ENCODE data around the gene GPATCH8.
"Not testable (repeated sequence)": the region's sequence is repeated elsewhere in the genome, so short reads cannot be mapped to it uniquely, and the experiment has no call there.

Gene GPATCH8

DNA sequence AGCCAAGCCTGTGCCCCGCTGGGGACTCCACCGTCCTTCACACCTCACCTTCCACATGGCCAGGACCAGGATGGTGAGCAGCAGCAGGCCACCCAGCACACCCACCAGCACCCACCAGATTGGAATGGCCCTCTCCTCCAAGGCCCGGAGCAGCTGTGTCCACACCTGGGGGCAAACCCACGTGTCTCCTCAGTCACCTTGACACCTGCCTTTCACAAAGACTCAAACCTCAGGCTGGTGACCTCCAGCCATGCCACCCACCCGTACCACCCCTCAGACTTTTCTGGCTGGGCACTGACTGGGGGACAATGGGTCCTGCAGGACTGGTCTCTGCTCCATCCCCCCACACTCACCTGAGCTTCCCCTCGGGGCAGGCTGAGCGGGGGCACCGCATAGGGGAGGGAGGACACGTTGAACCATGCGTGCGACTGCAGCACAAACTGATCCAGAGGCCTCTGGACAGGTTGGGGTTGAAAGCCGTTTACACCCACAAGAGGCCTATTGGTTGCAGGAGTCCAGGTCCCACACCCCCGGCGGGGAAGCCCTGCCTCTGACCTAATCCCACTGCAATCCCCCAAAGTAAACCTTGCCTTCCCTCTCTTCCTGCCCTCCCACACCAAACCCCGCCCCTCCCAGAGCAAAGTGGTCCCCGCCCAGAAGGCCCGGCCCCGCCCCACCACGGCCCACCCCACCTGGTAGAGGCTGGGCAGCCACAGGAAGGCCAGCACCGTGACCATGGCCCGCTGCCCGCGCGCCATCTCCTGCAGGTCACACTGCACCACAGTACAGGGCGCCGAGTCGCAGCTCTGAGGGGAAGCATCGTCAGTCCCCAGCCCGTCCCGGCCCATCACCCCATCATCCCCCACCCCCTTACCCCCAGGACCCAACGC is 128.7 kb downstream of the GPATCH8 start:
- H3K36me3 Mint-ChIP-seq (ENCODE audit: low read depth) = no peaks in the 10 kb centered on the region
- peaks cover 2% of the 10 kb centered on the region for H3K4me1 Mint-ChIP-seq (ENCODE audit: low read depth)
- H3K9me3 Mint-ChIP-seq = no peaks in the 10 kb centered on the region
- no peak overlapping the region for H3K4me3 Mint-ChIP-seq
- DNase-seq (ENCODE audit: low spot score) = no peak
- no peak overlapping the region for H3K27ac Mint-ChIP-seq
- H3K27me3 Mint-ChIP-seq (ENCODE audit: low read depth) = peaks cover 13% of the 10 kb centered on the region

DNA sequence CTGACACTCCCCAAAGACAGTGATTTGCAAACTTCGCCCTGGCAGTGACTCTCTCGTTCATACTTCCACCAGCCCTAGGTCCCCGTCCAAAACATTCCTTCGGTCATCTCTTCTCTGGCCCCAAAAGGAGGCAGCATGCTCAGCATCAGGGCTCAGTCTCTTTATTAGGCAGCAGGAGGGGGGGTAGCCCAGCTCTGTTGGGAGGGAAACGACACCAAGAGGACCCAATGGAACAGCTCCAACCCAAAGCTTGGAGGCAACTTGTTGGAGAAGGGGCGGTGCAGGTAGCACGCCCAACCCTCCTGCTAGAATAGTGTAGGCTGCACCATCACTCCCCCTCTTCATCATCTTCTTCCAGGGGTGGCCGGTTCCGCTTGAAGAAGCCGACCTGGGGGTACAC is 131.2 kb downstream of the GPATCH8 start:
- Mint-ChIP-seq H3K4me3 (no peak overlapping the region), H3K27me3 (ENCODE audit: low read depth) (peaks cover 13% of the 10 kb centered on the region), H3K27ac (no peak overlapping the region)

DNA sequence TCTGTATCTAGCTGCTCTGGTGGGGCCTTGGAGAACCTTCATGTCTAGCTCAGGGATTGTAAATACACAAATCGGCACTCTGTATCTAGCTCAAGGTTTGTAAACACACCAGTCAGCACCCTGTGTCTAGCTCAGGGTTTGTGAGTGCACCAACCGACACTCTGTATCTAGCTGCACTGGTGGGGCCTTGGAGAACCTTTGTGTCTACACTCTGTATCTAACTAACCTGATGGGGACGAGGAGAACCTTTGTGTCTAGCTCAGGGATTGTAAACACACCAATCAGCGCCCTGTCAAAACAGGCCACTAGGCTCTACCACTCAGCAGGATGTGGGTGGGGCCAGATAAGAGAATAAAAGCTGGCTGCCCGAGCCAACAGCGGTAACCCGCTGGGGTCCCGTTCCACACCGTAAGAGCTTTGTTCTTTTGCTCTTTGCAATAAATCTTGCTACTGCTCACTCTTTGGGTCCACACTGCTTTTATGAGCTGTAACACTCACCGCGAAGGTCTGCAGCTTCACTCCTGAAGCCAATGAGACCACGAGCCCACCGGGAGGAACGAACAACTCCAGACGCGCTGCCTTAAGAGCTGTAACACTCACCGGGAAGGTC is 133.7 kb downstream of the GPATCH8 start:
- not testable (repeated sequence) for H3K4me1 Mint-ChIP-seq (ENCODE audit: low read depth); H3K27ac Mint-ChIP-seq; DNase-seq (ENCODE audit: low spot score); H3K9me3 Mint-ChIP-seq; H3K36me3 Mint-ChIP-seq (ENCODE audit: low read depth)
- Mint-ChIP-seq H3K27me3 (ENCODE audit: low read depth) (peaks cover 36% of the 10 kb centered on the region), H3K4me3 (peak overlapping the region; percentile 1)

More for the DNA sequence above, 131.2 kb downstream of the GPATCH8 start:
- DNase-seq (ENCODE audit: low spot score) = no peak
- peaks cover 6% of the 10 kb centered on the region for H3K4me1 Mint-ChIP-seq (ENCODE audit: low read depth)
- H3K36me3 Mint-ChIP-seq (ENCODE audit: low read depth) = no peaks in the 10 kb centered on the region
- no peaks in the 10 kb centered on the region for H3K9me3 Mint-ChIP-seq

DNA sequence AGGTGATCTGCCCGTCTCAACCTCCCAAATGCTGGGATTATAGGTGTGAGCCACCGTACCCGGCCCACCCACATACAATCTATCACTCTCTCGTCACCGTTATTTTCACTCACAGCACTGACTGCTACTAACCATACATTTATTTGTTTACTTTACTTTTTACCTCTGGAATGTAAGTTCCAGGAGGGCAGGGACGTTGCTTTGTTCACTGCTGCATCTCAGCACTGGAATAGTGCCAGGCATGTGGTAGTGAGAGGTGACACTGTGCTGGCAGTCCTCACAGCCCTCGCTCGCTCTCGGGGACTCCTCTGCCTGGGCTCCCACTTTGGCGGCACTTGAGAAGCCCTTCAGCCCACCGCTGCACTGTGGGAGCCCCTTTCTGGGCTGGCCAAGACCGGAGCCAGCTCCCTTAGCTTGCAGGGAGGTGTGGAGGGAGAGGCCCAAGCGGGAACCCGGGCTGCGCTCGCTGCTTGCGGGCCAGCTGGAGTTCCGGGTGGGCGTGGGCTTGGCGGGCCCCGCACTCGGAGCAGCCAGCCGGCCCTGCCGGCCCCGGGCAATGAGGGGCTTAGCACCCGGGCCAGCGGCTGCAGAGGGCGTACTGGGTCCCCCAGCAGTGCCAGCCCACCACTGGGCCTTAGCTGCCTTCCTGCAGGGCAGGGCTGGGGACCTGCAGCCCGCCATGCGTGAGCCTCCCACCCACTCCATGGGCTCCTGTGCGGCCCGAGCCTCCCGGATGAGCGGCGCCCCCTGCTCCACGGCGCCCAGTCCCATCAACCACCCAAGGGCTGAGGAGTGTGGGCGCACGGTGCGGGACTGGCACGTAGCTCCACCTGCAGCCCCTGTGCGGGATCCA is 134.6 kb downstream of the GPATCH8 start:
- DNase-seq (ENCODE audit: low spot score); H3K27ac Mint-ChIP-seq; H3K36me3 Mint-ChIP-seq (ENCODE audit: low read depth); H3K4me3 Mint-ChIP-seq; H3K4me1 Mint-ChIP-seq (ENCODE audit: low read depth); H3K9me3 Mint-ChIP-seq: not testable (repeated sequence)
- H3K27me3 Mint-ChIP-seq (ENCODE audit: low read depth) = peaks cover 41% of the 10 kb centered on the region

DNA sequence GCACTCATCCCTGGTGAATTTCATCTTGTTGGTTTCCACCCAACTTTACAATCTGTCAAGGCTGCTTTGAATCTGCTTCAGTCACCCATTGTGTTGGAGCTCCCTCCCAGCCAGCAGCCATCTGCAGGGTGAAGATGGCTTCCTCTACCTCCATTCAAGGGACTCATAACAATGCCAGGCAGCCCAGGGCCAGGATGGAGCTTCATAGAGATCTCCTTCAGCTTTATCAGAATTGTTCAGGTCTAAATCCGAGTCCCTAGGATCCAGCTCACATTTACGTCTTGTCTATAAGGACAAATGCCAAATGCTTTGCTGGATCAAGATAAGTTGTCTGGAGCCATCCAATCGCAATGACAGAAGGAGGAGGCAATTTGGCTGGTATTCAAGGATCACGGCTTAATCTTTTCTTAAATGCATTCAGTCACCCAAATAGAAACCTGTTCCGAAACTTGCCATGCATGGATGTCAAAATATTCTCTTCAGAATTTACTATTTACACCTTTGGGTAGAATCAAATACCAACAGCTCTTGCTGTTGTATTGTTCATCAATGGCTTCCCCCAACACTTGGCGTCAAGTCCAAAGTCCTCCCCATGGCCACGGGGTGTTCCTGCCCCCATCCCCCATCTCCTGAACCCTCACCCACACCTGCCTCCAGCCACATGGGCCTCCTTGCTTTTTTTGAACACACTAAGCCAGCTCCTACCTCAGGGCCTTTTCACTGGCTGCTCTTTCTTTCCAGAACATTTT is 135.8 kb downstream of the GPATCH8 start:
- H3K27ac Mint-ChIP-seq = no peak overlapping the region
- peaks cover 6% of the 10 kb centered on the region for H3K4me1 Mint-ChIP-seq (ENCODE audit: low read depth)
- H3K27me3 Mint-ChIP-seq (ENCODE audit: low read depth) = peaks cover 43% of the 10 kb centered on the region
- DNase-seq (ENCODE audit: low spot score) = no peak
- H3K36me3 Mint-ChIP-seq (ENCODE audit: low read depth) = no peaks in the 10 kb centered on the region
- H3K4me3 Mint-ChIP-seq = no peak overlapping the region
- no peaks in the 10 kb centered on the region for H3K9me3 Mint-ChIP-seq

DNA sequence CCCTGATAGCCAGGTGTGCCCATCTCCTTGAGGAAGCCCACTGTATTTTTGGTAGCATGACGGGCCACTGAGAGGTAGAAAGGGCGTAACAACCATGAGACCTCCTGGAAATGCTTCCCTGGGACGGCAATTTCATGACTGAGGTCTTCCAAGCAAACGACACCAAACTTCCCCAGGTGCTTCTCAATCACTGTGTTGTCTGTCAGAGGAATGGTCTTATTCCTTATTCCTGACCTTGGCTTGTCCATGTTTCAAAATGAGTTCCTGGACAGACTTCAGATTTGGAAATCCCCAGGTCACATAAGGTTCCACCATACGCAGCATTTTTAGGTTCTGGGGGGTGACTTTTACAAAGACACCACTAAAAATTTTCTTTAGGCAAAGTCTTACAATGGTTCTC is 138.2 kb downstream of the GPATCH8 start:
- not testable (repeated sequence) for H3K27ac Mint-ChIP-seq; H3K9me3 Mint-ChIP-seq; H3K4me1 Mint-ChIP-seq (ENCODE audit: low read depth); H3K36me3 Mint-ChIP-seq (ENCODE audit: low read depth); DNase-seq (ENCODE audit: low spot score)
- Mint-ChIP-seq H3K27me3 (ENCODE audit: low read depth) (peaks cover 48% of the 10 kb centered on the region), H3K4me3 (peak overlapping the region; percentile 43)

DNA sequence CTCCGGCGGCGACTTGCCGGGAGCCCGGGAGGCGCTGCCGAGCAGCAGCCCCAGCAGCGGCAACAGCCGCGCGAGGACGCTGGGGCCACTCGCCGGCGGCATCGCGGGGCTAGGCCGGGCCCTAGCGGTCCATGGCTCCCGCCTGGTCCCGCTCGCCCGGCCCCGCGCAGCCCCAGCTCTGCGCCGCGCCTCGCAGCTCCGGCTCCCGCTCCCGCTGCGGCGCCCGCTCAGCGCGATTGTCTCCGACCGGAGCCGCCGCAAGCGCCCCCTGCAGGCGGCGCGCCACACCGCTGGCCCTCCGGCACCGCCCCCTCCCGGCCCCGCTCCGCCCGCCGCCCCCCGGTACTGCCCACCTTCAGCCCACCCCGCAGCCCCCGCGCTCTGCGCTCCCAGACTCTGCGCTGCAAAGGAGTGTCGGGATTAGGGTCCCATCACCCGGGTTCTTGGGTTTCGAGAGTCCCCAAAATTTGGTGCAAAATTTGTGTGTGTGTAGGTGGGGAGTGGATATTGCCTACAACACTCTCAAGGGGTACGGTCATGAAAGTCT is 139.5 kb downstream of the GPATCH8 start, which contains the start of gene FAM171A2:
Gene FAM171A2 (minus strand): TSS at position 241 of the 547 bp plus-strand sequence. CDS start 139 bp downstream, at position 102.
- H3K9me3 Mint-ChIP-seq = no peaks in the 10 kb centered on the region
- peaks cover 2% of the 10 kb centered on the region for H3K4me1 Mint-ChIP-seq (ENCODE audit: low read depth)
- H3K27me3 Mint-ChIP-seq (ENCODE audit: low read depth) = peaks cover 53% of the 10 kb centered on the region
- peak within 1 kb of the TSS; percentile 80 for H3K4me3 Mint-ChIP-seq
- no peaks in the 10 kb centered on the region for H3K36me3 Mint-ChIP-seq (ENCODE audit: low read depth)
- DNase-seq (ENCODE audit: low spot score) = peak; percentile 66
- peak within 1 kb of the TSS; percentile 26 for H3K27ac Mint-ChIP-seq

DNA sequence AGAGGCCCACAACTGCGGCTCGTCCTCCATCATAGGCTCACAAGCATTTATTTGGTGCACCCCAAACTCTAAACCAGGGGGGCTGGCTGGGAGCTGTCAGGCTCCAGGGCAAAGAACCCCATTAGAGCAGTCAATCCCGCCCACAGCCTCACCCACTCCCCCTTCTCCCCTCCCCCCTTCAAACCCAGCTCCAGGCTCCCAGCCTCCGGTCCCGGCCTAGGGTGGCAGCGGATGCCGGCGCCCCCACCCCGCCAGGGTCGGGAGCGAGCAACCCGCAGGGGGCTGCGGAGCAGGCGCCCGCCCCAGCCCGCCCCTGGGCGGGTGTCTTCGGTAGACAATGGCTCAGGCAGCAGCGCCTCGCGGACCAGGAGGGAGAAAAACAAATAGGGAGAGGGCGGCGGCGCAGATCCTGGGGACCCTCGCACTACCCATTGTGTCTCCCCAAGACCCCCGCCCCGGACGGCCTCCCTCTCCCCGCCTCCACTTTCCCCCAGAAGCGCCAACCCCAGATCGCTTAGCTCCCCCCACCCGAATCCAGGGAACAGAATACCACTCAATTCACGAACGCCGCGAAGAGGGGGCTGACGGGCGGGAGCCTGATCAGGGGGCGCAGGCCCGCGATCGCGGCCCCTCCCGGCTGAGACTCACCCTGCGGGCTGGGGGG is 140.1 kb downstream of the GPATCH8 start:
- Mint-ChIP-seq H3K4me3 (peak overlapping the region; percentile 72), H3K4me1 (ENCODE audit: low read depth) (peaks cover 2% of the 10 kb centered on the region), H3K27ac (peak overlapping the region; percentile 26), H3K36me3 (ENCODE audit: low read depth) (no peaks in the 10 kb centered on the region), H3K9me3 (no peaks in the 10 kb centered on the region), H3K27me3 (ENCODE audit: low read depth) (peaks cover 53% of the 10 kb centered on the region)
- DNase-seq (ENCODE audit: low spot score) = no peak

DNA sequence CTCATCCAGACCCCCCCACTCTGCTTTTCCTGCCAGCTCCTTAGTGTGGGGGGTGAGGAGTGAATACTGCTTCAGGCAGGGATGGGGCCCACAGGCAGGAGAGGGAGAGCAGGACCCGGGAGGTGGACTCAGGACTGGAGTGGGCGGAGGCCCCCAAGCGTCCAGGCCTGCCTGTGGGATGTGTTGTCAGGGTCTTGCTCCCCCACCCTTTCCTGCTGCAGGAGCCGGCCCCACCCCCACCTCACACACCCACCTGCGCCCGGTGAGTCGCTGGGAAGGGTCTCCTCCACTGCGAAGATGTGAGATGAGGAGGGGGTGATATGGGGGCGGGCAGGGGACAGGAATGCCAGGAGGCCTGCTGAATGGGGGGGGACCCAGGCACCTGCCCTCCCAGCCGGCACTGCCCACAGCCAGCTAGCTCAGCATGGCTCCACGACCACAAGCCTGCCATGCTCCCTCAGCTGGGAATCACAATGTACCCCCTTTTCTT is 140.7 kb downstream of the GPATCH8 start:
- Mint-ChIP-seq H3K4me1 (ENCODE audit: low read depth) (peaks cover 2% of the 10 kb centered on the region), H3K9me3 (no peaks in the 10 kb centered on the region), H3K36me3 (ENCODE audit: low read depth) (no peaks in the 10 kb centered on the region), H3K27me3 (ENCODE audit: low read depth) (peaks cover 53% of the 10 kb centered on the region), H3K4me3 (peak overlapping the region; percentile 33), H3K27ac (no peak overlapping the region)
- no peak for DNase-seq (ENCODE audit: low spot score)

DNA sequence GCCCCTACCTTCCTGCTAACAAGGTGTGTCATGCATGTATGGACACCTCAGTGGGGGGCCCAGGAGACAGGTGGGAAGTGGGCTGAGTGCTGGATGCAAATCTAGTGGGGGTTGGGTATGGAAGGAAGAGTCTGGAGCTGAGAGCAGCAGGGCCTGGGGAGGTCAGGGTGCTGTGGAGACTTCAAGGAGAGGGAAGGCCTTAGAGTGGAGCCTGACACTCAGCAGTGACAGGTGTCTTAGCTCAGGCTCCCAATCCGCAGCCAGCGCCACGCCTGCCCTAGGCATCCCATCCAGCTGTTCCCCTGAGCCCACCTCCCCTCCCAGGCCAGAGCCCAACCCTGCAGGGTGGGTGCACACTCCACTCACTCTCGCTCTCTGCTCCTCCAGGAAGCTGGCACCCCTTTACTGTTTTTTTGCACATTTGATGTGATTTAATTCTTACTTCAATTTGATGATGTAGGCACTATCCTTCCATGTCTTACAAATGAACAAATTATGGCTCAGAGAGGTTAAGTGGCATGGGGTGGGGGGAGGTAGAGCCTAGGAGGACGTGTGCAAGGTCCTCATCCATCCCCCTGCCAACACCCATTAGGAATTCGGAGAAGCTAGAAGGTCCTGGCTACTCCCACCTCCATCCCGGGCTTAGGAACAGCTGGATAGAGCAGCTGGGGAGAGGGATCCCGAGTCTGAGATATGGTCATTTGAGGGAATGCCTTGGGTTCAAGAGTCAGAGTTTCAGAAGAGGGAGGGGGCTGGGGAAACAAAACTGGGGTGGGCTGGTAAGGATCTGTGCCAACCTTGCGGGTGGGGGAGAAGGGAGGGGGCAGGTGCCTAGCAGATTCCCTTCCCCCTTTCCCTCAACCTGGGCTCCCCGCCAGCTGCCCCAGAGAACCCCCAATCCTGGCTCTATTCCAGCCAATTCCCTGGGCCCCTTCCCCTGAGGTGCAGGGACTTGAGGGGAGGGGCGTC is 141.6 kb downstream of the GPATCH8 start:
- no peak for DNase-seq (ENCODE audit: low spot score)
- H3K4me1 Mint-ChIP-seq (ENCODE audit: low read depth) = peaks cover 2% of the 10 kb centered on the region
- H3K36me3 Mint-ChIP-seq (ENCODE audit: low read depth) = no peaks in the 10 kb centered on the region
- no peaks in the 10 kb centered on the region for H3K9me3 Mint-ChIP-seq
- peaks cover 48% of the 10 kb centered on the region for H3K27me3 Mint-ChIP-seq (ENCODE audit: low read depth)
- H3K27ac Mint-ChIP-seq = no peak overlapping the region
- peak overlapping the region; percentile 28 for H3K4me3 Mint-ChIP-seq

DNA sequence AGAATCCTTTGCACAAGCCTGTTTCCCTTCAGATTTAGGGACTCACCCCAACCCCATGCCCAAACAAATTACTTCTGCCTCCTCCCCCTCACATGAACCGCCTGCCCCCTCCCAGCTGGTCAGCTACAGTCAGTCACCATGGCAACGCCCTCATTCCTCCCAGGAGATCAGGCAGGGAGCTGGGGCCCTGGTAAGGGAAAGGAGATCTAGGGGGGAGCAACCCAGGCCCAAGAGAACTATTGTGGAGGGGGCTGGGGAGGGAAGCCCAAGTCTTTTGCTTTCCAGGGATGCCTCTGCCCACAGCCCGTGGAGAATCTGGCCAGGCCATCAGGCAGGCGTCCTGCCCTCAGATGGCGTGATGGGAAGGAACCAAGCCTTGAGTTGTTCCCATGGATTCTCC is 142.4 kb downstream of the GPATCH8 start:
- no peak for DNase-seq (ENCODE audit: low spot score)
- no peaks in the 10 kb centered on the region for H3K9me3 Mint-ChIP-seq
- H3K4me1 Mint-ChIP-seq (ENCODE audit: low read depth) = peaks cover 2% of the 10 kb centered on the region
- H3K36me3 Mint-ChIP-seq (ENCODE audit: low read depth) = no peaks in the 10 kb centered on the region
- H3K4me3 Mint-ChIP-seq = no peak overlapping the region
- no peak overlapping the region for H3K27ac Mint-ChIP-seq
- peaks cover 41% of the 10 kb centered on the region for H3K27me3 Mint-ChIP-seq (ENCODE audit: low read depth)

DNA sequence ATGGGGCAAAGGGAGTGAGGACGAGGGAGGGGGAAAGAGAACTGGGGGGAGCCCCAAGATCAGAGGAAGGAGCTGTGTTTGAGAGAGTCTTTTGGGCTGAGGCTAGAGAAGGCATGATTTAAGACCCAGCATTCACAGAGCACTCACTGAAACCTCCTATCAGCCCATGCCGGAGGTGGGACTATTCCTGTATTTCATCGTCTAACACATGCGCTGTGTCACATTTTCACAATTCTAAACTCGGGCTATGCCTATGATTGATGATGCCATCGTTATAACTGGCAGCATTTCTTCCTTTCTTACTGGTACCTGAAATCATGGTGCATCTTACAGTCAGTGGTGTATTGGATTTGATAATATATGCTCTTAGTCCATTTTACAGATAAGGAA is 143.1 kb downstream of the GPATCH8 start:
- Mint-ChIP-seq H3K27me3 (ENCODE audit: low read depth) (peaks cover 42% of the 10 kb centered on the region), H3K9me3 (no peaks in the 10 kb centered on the region)

More for the DNA sequence above, 143.1 kb downstream of the GPATCH8 start:
- H3K36me3 Mint-ChIP-seq (ENCODE audit: low read depth) = no peaks in the 10 kb centered on the region
- peaks cover 2% of the 10 kb centered on the region for H3K4me1 Mint-ChIP-seq (ENCODE audit: low read depth)
- DNase-seq (ENCODE audit: low spot score) = no peak
- no peak overlapping the region for H3K27ac Mint-ChIP-seq
- H3K4me3 Mint-ChIP-seq = no peak overlapping the region
